ENCODE measurements around the gene PDCD4. TPM values are rescaled to one million over a fixed set of nuclear protein-coding genes. Genes with fewer than 3 reads are reported as not detected.

The PDCD4 gene
- total and polyA plus RNA-seq, 2 of the 13 experiments (the other 11 are each of a cell fraction or from before 2014, with no cell fraction given), result 22.8 to 56.2 TPM

- no peak overlapping the region for H3K4me2 ChIP-seq (ENCODE audit: low read depth, low read length)
- TF ChIP-seq SKI (IDR thresholded peaks at IDR 0.05; ENCODE audit: partially characterized antibody) (no peak), PAXIP1 (CRISPR knock-in tag; conservative IDR thresholded peaks at IDR 0.05) (no peak), ZNF276 (CRISPR knock-in tag; IDR thresholded peaks at IDR 0.05; ENCODE audit: low read depth) (no peak), ZGPAT (CRISPR knock-in tag; IDR thresholded peaks at IDR 0.05) (no peak)
- TF ChIP-seq, protein P1, sequence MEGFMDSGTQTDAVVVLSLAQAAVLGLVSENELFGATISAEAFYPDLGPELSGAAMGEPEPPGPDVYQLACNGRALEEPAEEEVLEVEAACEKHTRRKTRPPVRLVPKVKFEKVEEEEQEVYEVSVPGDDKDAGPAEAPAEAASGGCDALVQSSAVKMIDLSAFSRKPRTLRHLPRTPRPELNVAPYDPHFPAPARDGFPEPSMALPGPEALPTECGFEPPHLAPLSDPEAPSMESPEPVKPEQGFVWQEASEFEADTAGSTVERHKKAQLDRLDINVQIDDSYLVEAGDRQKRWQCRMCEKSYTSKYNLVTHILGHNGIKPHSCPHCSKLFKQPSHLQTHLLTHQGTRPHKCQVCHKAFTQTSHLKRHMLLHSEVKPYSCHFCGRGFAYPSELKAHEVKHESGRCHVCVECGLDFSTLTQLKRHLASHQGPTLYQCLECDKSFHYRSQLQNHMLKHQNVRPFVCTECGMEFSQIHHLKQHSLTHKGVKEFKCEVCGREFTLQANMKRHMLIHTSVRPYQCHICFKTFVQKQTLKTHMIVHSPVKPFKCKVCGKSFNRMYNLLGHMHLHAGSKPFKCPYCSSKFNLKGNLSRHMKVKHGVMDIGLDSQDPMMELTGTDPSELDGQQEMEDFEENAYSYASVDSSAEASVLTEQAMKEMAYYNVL (CRISPR knock-in tag; IDR thresholded peaks at IDR 0.05; ENCODE audit: borderline replicate concordance), result no peak
- no peak overlapping the region for H3K4me3 ChIP-seq (replicated peaks in 1 of 3; ENCODE audit: insufficient read depth in 1 of 3, low read depth in 2 of 3, low read length in 3 of 3)
- no peak for DNase-seq (ENCODE audit: low spot score)
- BruUV-seq (replicated peaks), result no TSS peak
- in situ Hi-C loops (cut with HindIII; ENCODE audit: extremely low pct_ligation_motif_present, low pct_unique_long_range_greater_than_20kb) (no loop called here), intact Hi-C loops (cut with micrococcal nuclease; ENCODE audit: unreplicated experiment) (no loop called here)
- no peaks in the 10 kb centered on the region for H3K36me3 ChIP-seq (replicated peaks in 1 of 2; ENCODE audit: control insufficient read depth in 1 of 2, insufficient read depth in 2 of 2, low read length in 2 of 2)
- ATAC-seq, result no peak
- 52% methylated on average over 2 of the region's 2 CpGs for WGBS (ENCODE audit: low lambda C conversion rate)
- H4K20me1 ChIP-seq (ENCODE audit: insufficient read depth, low read length), result no peaks in the 10 kb centered on the region
- no peaks in the 10 kb centered on the region; a peak in 1 of 5 replicates for H3K27me3 ChIP-seq (ENCODE audit: control insufficient read depth in 1 of 2, insufficient read depth in 2 of 2, low read length in 2 of 2)
- FAIRE-seq, result no peak
- no peak overlapping the region for H3K27ac ChIP-seq (ENCODE audit: extremely low read length, insufficient read depth, low read length)
- CTCF ChIA-PET (ENCODE audit: low intra/inter-chr PET ratio, low total read pairs), result no interaction called here
- H3K9me3 ChIP-seq (ENCODE audit: low read length), result no peaks in the 10 kb centered on the region
- no peak overlapping the region for H3K9ac ChIP-seq (ENCODE audit: insufficient read depth, low read depth, low read length)
- peaks cover 61% of the 10 kb centered on the region for H3K4me1 ChIP-seq (ENCODE audit: insufficient read depth, low read length)
- H3K79me2 ChIP-seq (ENCODE audit: insufficient read depth, low read length), result no peaks in the 10 kb centered on the region
- no peak overlapping the region for H2AFZ ChIP-seq (ENCODE audit: low read length)
- POLR2A ChIA-PET, result no interaction called here
Measured at GRCh38 chr10:110848106-110848505, 23.6 kb upstream of the PDCD4 start.
